Peyer's patch (tissue), 4 donors: ENCODE measurements around the gene DSN1. TPM values are rescaled to one million over a fixed set of nuclear protein-coding genes. Genes with fewer than 3 reads are reported as not detected.
"Not testable (repeated sequence)": the region's sequence is repeated elsewhere in the genome, so short reads cannot be mapped to it uniquely, and the experiment has no call there.

Experiments
- DNase-seq, 3 donors: peaks; one replicate each; pipeline ENCODE4 v3.0.0-alpha.2; 2017 to 2019
- H3K27ac ChIP-seq, 4 donors: fragments of 200-600 bp; sonication (generic); one replicate each; pipeline ENCODE4 v1.5.1; 2016 to 2019
- H3K27me3 ChIP-seq, 2 donors: fragments of 200-600 bp; sonication (generic); one replicate each; pipeline ENCODE4 v1.5.1; 2019
- H3K36me3 ChIP-seq, 3 donors: fragments of 200-600 bp; sonication (generic); one replicate each; pipeline ENCODE4 v1.5.1; 2016 to 2019
- H3K4me1 ChIP-seq, 4 donors: fragments of 200-600 bp; sonication (generic); one replicate each; pipeline ENCODE4 v1.5.1; 2016 to 2019
- H3K4me3 ChIP-seq, 4 donors: fragments of 200-600 bp; sonication (generic); 1 replicate in 3 of 4; 2 replicates in 1 of 4; pipeline ENCODE4 v1.5.1; 2016 to 2019; ENCODE audit warnings: mild to moderate bottlenecking in 1 of 4
- H3K9me3 ChIP-seq, 4 donors: fragments of 200-600 bp; sonication (generic); one replicate each; pipeline ENCODE4 v1.5.1; 2016 to 2019; ENCODE audit warnings: mild to moderate bottlenecking in 1 of 4
- CTCF ChIP-seq, 6 experiments: fragments of 450-650 bp in 4 of 6; fragments of 200-600 bp in 2 of 6; sonication (generic) in 1 of 6; IDR thresholded peaks; one replicate each; pipeline ENCODE4 v1.5.1; 2017 to 2019; ENCODE audit warnings: antibody characterized with exemption in 6 of 6, mild to moderate bottlenecking in 3 of 6, moderate library complexity in 1 of 6
- POLR2A ChIP-seq, 2 donors: fragments of 450-650 bp; IDR thresholded peaks; one replicate each; pipeline ENCODE4 v1.5.1; 2017; ENCODE audit warnings: antibody characterized with exemption in 2 of 2, mild to moderate bottlenecking in 2 of 2, moderate library complexity in 2 of 2
- total RNA-seq, 4 donors: library from RNA; depleted of rRNA; stranded (reverse); fragments of >200 nt; gene quantifications; one replicate each; pipeline ENCODE4 v1.1.0, GENCODE V29; 2016

DSN1 gene
- total RNA-seq, 4 donors from 2014 or later = 7.5 to 26.4 (median 13.3) TPM

GRCh38 chr20:36800410-36800809, 26.8 kb upstream of the DSN1 start:
- no peaks in the 10 kb centered on the region for H3K27me3 ChIP-seq
- no peaks in the 10 kb centered on the region for H3K9me3 ChIP-seq
- no peak overlapping the region for H3K27ac ChIP-seq
- H3K36me3 ChIP-seq = peaks cover 0 to 97% (median 0%) of the 10 kb centered on the region in 3 donors
- H3K4me3 ChIP-seq = no peak overlapping the region
- no peaks in the 10 kb centered on the region for H3K4me1 ChIP-seq
- no peak for DNase-seq
- no peak for TF ChIP-seq CTCF (IDR thresholded peaks at IDR 0.05)
- no peak for TF ChIP-seq POLR2A (IDR thresholded peaks at IDR 0.05)

GRCh38 chr20:36799313-36799712, 25.8 kb upstream of the DSN1 start:
- H3K4me3 ChIP-seq, H3K27me3 ChIP-seq, H3K27ac ChIP-seq, H3K4me1 ChIP-seq, H3K9me3 ChIP-seq, DNase-seq: not testable (repeated sequence)
- H3K36me3 ChIP-seq = peaks cover 0 to 91% (median 0%) of the 10 kb centered on the region in 3 donors

GRCh38 chr20:36796875-36797274, 23.3 kb upstream of the DSN1 start:
- Histone ChIP-seq H3K9me3 (no peaks in the 10 kb centered on the region), H3K4me3 (no peak overlapping the region), H3K36me3 (peaks cover 0 to 82% (median 0%) of the 10 kb centered on the region in 3 donors), H3K27me3 (no peaks in the 10 kb centered on the region), H3K4me1 (no peaks in the 10 kb centered on the region), H3K27ac (no peak overlapping the region)
- no peak for DNase-seq
- TF ChIP-seq CTCF (IDR thresholded peaks at IDR 0.05) = no peak
- TF ChIP-seq POLR2A (IDR thresholded peaks at IDR 0.05) = no peak

GRCh38 chr20:36796117-36796516, 22.6 kb upstream of the DSN1 start:
- no peaks in the 10 kb centered on the region for H3K27me3 ChIP-seq
- no peak overlapping the region for H3K27ac ChIP-seq
- no peak for TF ChIP-seq CTCF (IDR thresholded peaks at IDR 0.05)
- no peak for TF ChIP-seq POLR2A (IDR thresholded peaks at IDR 0.05)
- no peak for DNase-seq
- H3K4me3 ChIP-seq = no peak overlapping the region
- no peaks in the 10 kb centered on the region for H3K4me1 ChIP-seq
- H3K9me3 ChIP-seq = no peaks in the 10 kb centered on the region
- H3K36me3 ChIP-seq = peaks cover 0 to 79% (median 0%) of the 10 kb centered on the region in 3 donors

GRCh38 chr20:36795691-36796090, 22.1 kb upstream of the DSN1 start:
- no peak for DNase-seq
- Histone ChIP-seq H3K27me3 (no peaks in the 10 kb centered on the region), H3K9me3 (no peaks in the 10 kb centered on the region), H3K4me3 (no peak overlapping the region), H3K36me3 (peaks cover 0 to 78% (median 0%) of the 10 kb centered on the region in 3 donors), H3K4me1 (no peaks in the 10 kb centered on the region), H3K27ac (no peak overlapping the region)
- TF ChIP-seq POLR2A (IDR thresholded peaks at IDR 0.05) (no peak), CTCF (IDR thresholded peaks at IDR 0.05) (no peak)

- peaks cover 0 to 62% (median 0%) of the 10 kb centered on the region in 3 donors for H3K36me3 ChIP-seq
- no peaks in the 10 kb centered on the region for H3K27me3 ChIP-seq
- DNase-seq = no peak
- H3K4me3 ChIP-seq = no peak overlapping the region
- no peaks in the 10 kb centered on the region for H3K4me1 ChIP-seq
- TF ChIP-seq POLR2A (IDR thresholded peaks at IDR 0.05) (no peak), CTCF (IDR thresholded peaks at IDR 0.05) (no peak)
- no peak overlapping the region for H3K27ac ChIP-seq
- H3K9me3 ChIP-seq = no peaks in the 10 kb centered on the region
Observed at GRCh38 chr20:36794116-36794474, 20.5 kb upstream of the DSN1 start.
